Upper lobe of left lung (tissue), 6 donors: ENCODE measurements around the gene CHCHD6. TPM values are rescaled to one million over a fixed set of nuclear protein-coding genes. Genes with fewer than 3 reads are reported as not detected.

Source experiments
- ATAC-seq, 2 donors: fragments of 200-7000 bp; cut with Tn5 transposase; one replicate each; pipeline ENCODE4 v1.9.1; 2022; ENCODE audit warnings: mild to moderate bottlenecking in 2 of 2, moderate library complexity in 2 of 2; ENCODE audit not compliant: low FRiP score in 2 of 2
- DNase-seq, 2 donors: peaks; one replicate each; pipeline ENCODE4 v3.0.0-alpha.2; 2019 to 2020
- H3K27ac ChIP-seq, 4 donors: fragments of 200-600 bp; sonication (generic); one replicate each; pipeline ENCODE4 v1.5.1; 2016 to 2019
- H3K27me3 ChIP-seq, 4 donors: fragments of 200-600 bp; sonication (generic); one replicate each; pipeline ENCODE4 v1.5.1; 2017 to 2019
- H3K36me3 ChIP-seq, 4 donors: fragments of 200-600 bp; sonication (generic); one replicate each; pipeline ENCODE4 v1.5.1; 2016 to 2019
- H3K4me1 ChIP-seq, 4 donors: fragments of 200-600 bp; sonication (generic); one replicate each; pipeline ENCODE4 v1.5.1; 2018 to 2019
- H3K4me3 ChIP-seq, 4 donors: fragments of 200-600 bp; sonication (generic); one replicate each; pipeline ENCODE4 v1.5.1; 2017 to 2019; ENCODE audit warnings: mild to moderate bottlenecking in 2 of 4, moderate library complexity in 1 of 4
- H3K9me3 ChIP-seq, 4 donors: fragments of 200-600 bp; sonication (generic); one replicate each; pipeline ENCODE4 v1.5.1; 2018 to 2019
- CTCF ChIP-seq, 6 experiments: fragments of 450-650 bp in 4 of 6; fragments of 200-600 bp in 2 of 6; sonication (generic) in 2 of 6; IDR thresholded peaks; one replicate each; pipeline ENCODE4 v1.5.1; 2016 to 2019; ENCODE audit warnings: antibody characterized with exemption in 6 of 6
- EP300 ChIP-seq, 4 donors: sonication (generic); formaldehyde crosslinking; IDR thresholded peaks; one replicate each; pipeline ENCODE4 v1.5.1; 2017; ENCODE audit warnings: antibody characterized with exemption in 4 of 4, control low read depth in 2 of 4
- POLR2A ChIP-seq, 4 donors: fragments of 450-650 bp; IDR thresholded peaks; one replicate each; pipeline ENCODE4 v1.5.1; 2016 to 2017; ENCODE audit warnings: antibody characterized with exemption in 4 of 4, mild to moderate bottlenecking in 2 of 4
- POLR2AphosphoS5 ChIP-seq, 2 donors: sonication (generic); formaldehyde crosslinking; IDR thresholded peaks; one replicate each; pipeline ENCODE4 v1.5.1; 2017; ENCODE audit warnings: antibody characterized with exemption in 2 of 2
- WGBS, 2 donors: methylation state at CpG; one replicate each; pipeline ENCODE4 v1.1.5; 2017 to 2018; 5-methylcytosine and 5-hydroxymethylcytosine counted together
- total RNA-seq, 6 donors: library from RNA; depleted of rRNA in 4 of 6; stranded (reverse); fragments of >200 nt in 4 of 6; gene quantifications; one replicate each; pipeline versions ENCODE4 v1.1.0 to v1.2.1, GENCODE V29; 2016 to 2021
- donor health status: DM: no; HTN: no; CAD: no; lungs with moderate emphysema.
- donor health status: DM: no; HTN: yes; CAD: no; lungs with severe emphysema.

The CHCHD6 gene
- total RNA-seq, 6 donors from 2014 or later, result 16.6 to 35.6 (median 21.8) TPM

- 88% methylated on average over 18 to 23 of the region's 23 CpGs for WGBS, 2 donors
- no peaks in the 10 kb centered on the region for H3K36me3 ChIP-seq
- peak in 1 of 2 donors; percentile 47 for DNase-seq
- H3K4me3 ChIP-seq, result no peak overlapping the region
- H3K27ac ChIP-seq, result no peak overlapping the region
- peaks cover 16 to 20% (median 17%) of the 10 kb centered on the region in 4 donors for H3K4me1 ChIP-seq
- no peak for TF ChIP-seq CTCF (IDR thresholded peaks at IDR 0.05)
- no peak for TF ChIP-seq EP300 (IDR thresholded peaks at IDR 0.05)
- no peak for TF ChIP-seq POLR2AphosphoS5 (IDR thresholded peaks at IDR 0.05)
- TF ChIP-seq POLR2A (IDR thresholded peaks at IDR 0.05), result peak in 1 of 4 donors; percentile 15
- H3K9me3 ChIP-seq, result no peaks in the 10 kb centered on the region
- H3K27me3 ChIP-seq, result no peaks in the 10 kb centered on the region
- ATAC-seq, result no peak
These were observed 253.0 kb downstream of the CHCHD6 start for GRCh38 chr3:126956866-126957650.

- Histone ChIP-seq H3K4me1 (peaks cover 16 to 20% (median 17%) of the 10 kb centered on the region in 4 donors), H3K36me3 (no peaks in the 10 kb centered on the region), H3K27me3 (no peaks in the 10 kb centered on the region), H3K4me3 (no peak overlapping the region), H3K9me3 (no peaks in the 10 kb centered on the region), H3K27ac (no peak overlapping the region)
- WGBS, 2 donors, result 96% methylated on average over 6 to 14 of the region's 14 CpGs
- TF ChIP-seq EP300 (IDR thresholded peaks at IDR 0.05) (no peak), CTCF (IDR thresholded peaks at IDR 0.05) (no peak), POLR2A (IDR thresholded peaks at IDR 0.05) (no peak), POLR2AphosphoS5 (IDR thresholded peaks at IDR 0.05) (no peak)
- DNase-seq, result peak in 1 of 2 donors; percentile 44
- no peak for ATAC-seq
These were observed 254.0 kb downstream of the CHCHD6 start for GRCh38 chr3:126957776-126958637.

- peak in 1 of 2 donors; percentile 40 for DNase-seq
- H3K27me3 ChIP-seq, result no peaks in the 10 kb centered on the region
These were observed 254.6 kb downstream of the CHCHD6 start for GRCh38 chr3:126958638-126959085.

More at GRCh38 chr3:126958638-126959085, 254.6 kb downstream of the CHCHD6 start:
- no peaks in the 10 kb centered on the region for H3K9me3 ChIP-seq
- peaks cover 16 to 20% (median 17%) of the 10 kb centered on the region in 4 donors for H3K4me1 ChIP-seq
- TF ChIP-seq POLR2A (IDR thresholded peaks at IDR 0.05) (no peak), EP300 (IDR thresholded peaks at IDR 0.05) (no peak), CTCF (IDR thresholded peaks at IDR 0.05) (no peak), POLR2AphosphoS5 (IDR thresholded peaks at IDR 0.05) (no peak)
- 88 to 92% methylated on average over 10 of the region's 10 CpGs for WGBS, 2 donors
- no peak overlapping the region for H3K27ac ChIP-seq
- H3K36me3 ChIP-seq, result no peaks in the 10 kb centered on the region
- ATAC-seq, result no peak
- no peak overlapping the region for H3K4me3 ChIP-seq
